Stimulated activated CD8-positive, alpha-beta memory T cell treated with anti-CD3 and anti-CD28 coated beads, Interleukin-2, amount 100 ng/mL, for 1 hour (primary cell): ENCODE measurements around the gene CD164L2.

Source experiments
- DNase-seq, 2 donors: peaks; one replicate each; pipeline ENCODE4 v3.0.0-alpha.2; 2020; ENCODE audit warnings: low read depth in 2 of 2

Gene CD164L2

GRCh38 chr1:27346991-27347624 lies 36.0 kb downstream of the CD164L2 start:
- no peak for DNase-seq

- DNase-seq: no peak
Observed at GRCh38 chr1:27346357-27346756, 36.8 kb downstream of the CD164L2 start.

GRCh38 chr1:27345272-27345671 lies 37.9 kb downstream of the CD164L2 start:
- DNase-seq: no peak

- DNase-seq: no peak
Observed at GRCh38 chr1:27343639-27344025, 39.5 kb downstream of the CD164L2 start.

GRCh38 chr1:27342778-27343638 lies 40.1 kb downstream of the CD164L2 start:
- peak; percentile 44 to 60 for DNase-seq

GRCh38 chr1:27342391-27342777 lies 40.7 kb downstream of the CD164L2 start:
- no peak for DNase-seq

- peak; percentile 37 to 48 for DNase-seq
Observed at GRCh38 chr1:27341525-27342252, 41.4 kb downstream of the CD164L2 start, which contains the start of gene SYTL1. Gene SYTL1 (plus strand): TSS chr1:27342022. CDS start chr1:27345335, 3,313 bp downstream.

- DNase-seq: no peak
Observed at GRCh38 chr1:27339213-27339612, 43.9 kb downstream of the CD164L2 start.

GRCh38 chr1:27338751-27339150 lies 44.4 kb downstream of the CD164L2 start:
- DNase-seq: no peak

- DNase-seq: no peak
Observed at GRCh38 chr1:27336756-27337155, 46.4 kb downstream of the CD164L2 start.

GRCh38 chr1:27335506-27336422 lies 47.4 kb downstream of the CD164L2 start:
- DNase-seq: no peak

- DNase-seq: no peak
Observed at GRCh38 chr1:27333717-27334279, 49.3 kb downstream of the CD164L2 start.

- DNase-seq: peak in 1 of 2 donors; percentile 43
Observed at GRCh38 chr1:27332536-27333281, 50.4 kb downstream of the CD164L2 start.

GRCh38 chr1:27331922-27332321 lies 51.2 kb downstream of the CD164L2 start:
- DNase-seq: no peak

- no peak for DNase-seq
Observed at GRCh38 chr1:27331426-27331825, 51.7 kb downstream of the CD164L2 start.

- DNase-seq: no peak
Observed at GRCh38 chr1:27330786-27331185, 52.3 kb downstream of the CD164L2 start.
